Tibial nerve (tissue), 4 donors: ENCODE measurements around the gene EXOC6B.

Experiments used
- EP300 ChIP-seq, 2 donors: sonication (generic); formaldehyde crosslinking; IDR thresholded peaks; one replicate each; pipeline ENCODE4 v1.6.1; 2017; ENCODE audit warnings: antibody characterized with exemption in 2 of 2, mild to moderate bottlenecking in 1 of 2
- TF ChIP-seq, protein P1 (sequence below), 5 experiments: fragments of 200-600 bp in 3 of 5; fragments of 450-650 bp in 2 of 5; sonication (generic) in 3 of 5; IDR thresholded peaks; one replicate each; pipeline ENCODE4 v1.5.1; 2016 to 2019; ENCODE audit warnings: antibody characterized with exemption in 5 of 5, mild to moderate bottlenecking in 3 of 5, moderate library complexity in 2 of 5

DNA sequence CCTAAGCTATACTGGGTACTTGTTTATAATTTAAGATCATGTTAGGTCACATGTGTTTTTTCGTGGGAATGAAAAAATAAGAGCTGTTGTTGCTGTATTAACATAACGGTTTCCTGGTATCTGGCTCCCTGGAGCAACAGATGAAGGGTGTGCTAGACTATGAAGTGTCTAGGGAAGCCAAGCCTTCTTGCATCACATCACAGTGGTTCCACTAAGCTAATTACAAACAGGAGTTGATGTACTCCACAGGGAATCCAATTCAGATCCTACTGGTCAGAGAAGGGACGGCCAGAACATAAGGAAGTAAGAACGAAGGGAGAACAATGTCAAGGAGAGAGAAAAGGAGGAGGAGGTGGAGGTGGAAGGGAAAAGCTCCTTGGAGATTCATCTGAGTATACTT lies 485.2 kb downstream of the EXOC6B start:
- TF ChIP-seq, protein P1, sequence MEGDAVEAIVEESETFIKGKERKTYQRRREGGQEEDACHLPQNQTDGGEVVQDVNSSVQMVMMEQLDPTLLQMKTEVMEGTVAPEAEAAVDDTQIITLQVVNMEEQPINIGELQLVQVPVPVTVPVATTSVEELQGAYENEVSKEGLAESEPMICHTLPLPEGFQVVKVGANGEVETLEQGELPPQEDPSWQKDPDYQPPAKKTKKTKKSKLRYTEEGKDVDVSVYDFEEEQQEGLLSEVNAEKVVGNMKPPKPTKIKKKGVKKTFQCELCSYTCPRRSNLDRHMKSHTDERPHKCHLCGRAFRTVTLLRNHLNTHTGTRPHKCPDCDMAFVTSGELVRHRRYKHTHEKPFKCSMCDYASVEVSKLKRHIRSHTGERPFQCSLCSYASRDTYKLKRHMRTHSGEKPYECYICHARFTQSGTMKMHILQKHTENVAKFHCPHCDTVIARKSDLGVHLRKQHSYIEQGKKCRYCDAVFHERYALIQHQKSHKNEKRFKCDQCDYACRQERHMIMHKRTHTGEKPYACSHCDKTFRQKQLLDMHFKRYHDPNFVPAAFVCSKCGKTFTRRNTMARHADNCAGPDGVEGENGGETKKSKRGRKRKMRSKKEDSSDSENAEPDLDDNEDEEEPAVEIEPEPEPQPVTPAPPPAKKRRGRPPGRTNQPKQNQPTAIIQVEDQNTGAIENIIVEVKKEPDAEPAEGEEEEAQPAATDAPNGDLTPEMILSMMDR (IDR thresholded peaks at IDR 0.05): no peak
- TF ChIP-seq EP300 (IDR thresholded peaks at IDR 0.05): no peak
